Osteocyte (in vitro differentiated cells): ENCODE data around the gene SDC4. TPM values are rescaled to one million over a fixed set of nuclear protein-coding genes. Genes with fewer than 3 reads are reported as not detected.
A peak's percentile ranks its signal among the peaks of the same experiment; 100 is the strongest.

ENCODE experiments used
- DNase-seq: peaks from one replicate; pipeline ENCODE4 v3.0.0; 2021; ENCODE audit warnings: mixed read lengths; ENCODE audit not compliant: unreplicated experiment; ENCODE audit errors: extremely low spot score
- H3K27ac Mint-ChIP-seq: one replicate; pipeline ENCODE4 v1.8.0; 2021; ENCODE audit warnings: mild to moderate bottlenecking, mixed read lengths; ENCODE audit not compliant: unreplicated experiment
- H3K27me3 Mint-ChIP-seq: one replicate; pipeline ENCODE4 v1.8.0; 2021; ENCODE audit warnings: mixed read lengths; ENCODE audit not compliant: unreplicated experiment
- H3K36me3 Mint-ChIP-seq: one replicate; pipeline ENCODE4 v1.8.0; 2021; ENCODE audit warnings: mixed read lengths; ENCODE audit not compliant: unreplicated experiment
- H3K4me1 Mint-ChIP-seq: one replicate; pipeline ENCODE4 v1.8.0; 2021; ENCODE audit warnings: mixed read lengths; ENCODE audit not compliant: unreplicated experiment
- H3K4me3 Mint-ChIP-seq: one replicate; pipeline ENCODE4 v1.8.0; 2021; ENCODE audit warnings: mild to moderate bottlenecking, moderate library complexity, mixed read lengths; ENCODE audit not compliant: unreplicated experiment
- H3K9me3 Mint-ChIP-seq: one replicate; pipeline ENCODE4 v1.8.0; 2021; ENCODE audit warnings: mixed read lengths; ENCODE audit not compliant: unreplicated experiment
- total RNA-seq: library from RNA; stranded (reverse); gene quantifications from 2 replicates; pipeline ENCODE4 v1.2.1, GENCODE V29; 2021
- TF ChIP-seq, protein P1 (sequence below): fragments of 200-600 bp; sonication (generic); IDR thresholded peaks from 2 replicates; pipeline ENCODE4 v1.5.0; 2021; ENCODE audit warnings: antibody characterized with exemption, mild to moderate bottlenecking, moderate library complexity

SDC4 gene
- total RNA-seq, 1 donor from 2014 or later, result 31.5 TPM

DNA sequence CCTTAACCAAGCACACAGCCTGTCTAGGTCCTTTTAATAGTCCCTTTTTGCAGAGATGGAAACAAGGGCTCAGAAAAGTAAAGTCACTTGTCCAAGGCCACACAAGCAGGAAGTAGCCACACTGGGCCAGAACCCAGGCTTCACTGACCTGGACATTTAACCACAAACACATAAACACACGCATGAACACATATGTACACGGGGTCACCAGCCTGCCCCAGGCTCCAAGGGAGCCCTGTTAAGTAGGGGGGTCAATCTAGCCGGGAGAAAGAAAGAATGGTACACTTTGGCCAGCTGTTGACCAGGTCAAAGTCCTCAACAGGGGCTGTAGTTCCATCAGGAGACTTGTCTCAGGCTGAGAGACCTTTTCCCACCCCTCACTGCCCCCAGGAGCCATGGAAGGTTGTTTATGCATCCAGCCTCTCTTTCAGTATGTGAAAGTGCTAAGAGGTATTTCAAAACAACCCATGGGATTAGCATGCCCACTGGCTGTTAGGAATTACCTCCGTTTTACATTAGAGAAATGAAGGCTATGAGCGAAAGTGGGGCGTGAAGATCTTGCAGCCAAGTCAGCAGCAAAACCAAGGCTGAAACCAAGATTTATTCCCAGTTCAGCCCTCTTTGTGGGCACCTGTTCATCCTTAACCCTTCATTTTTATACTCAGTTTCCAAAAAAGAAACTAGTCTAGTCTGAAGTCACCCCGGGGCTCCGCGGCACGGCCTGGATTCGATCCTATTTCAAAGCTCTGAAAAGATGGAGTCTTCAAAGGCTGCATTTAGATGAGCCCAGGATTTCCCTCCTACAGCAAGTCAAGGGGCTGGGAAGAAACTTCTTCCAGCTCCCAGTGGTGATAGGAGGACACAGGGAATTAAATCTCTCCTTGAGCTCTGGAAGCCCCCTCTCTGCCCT is 9.8 kb downstream of the SDC4 start:
- Mint-ChIP-seq H3K36me3 (peaks cover 2% of the 10 kb centered on the region), H3K27me3 (no peaks in the 10 kb centered on the region), H3K4me3 (no peak overlapping the region), H3K27ac (peak overlapping the region; percentile 88), H3K9me3 (no peaks in the 10 kb centered on the region), H3K4me1 (peaks cover 73% of the 10 kb centered on the region)
- no peak for DNase-seq
- TF ChIP-seq, protein P1, sequence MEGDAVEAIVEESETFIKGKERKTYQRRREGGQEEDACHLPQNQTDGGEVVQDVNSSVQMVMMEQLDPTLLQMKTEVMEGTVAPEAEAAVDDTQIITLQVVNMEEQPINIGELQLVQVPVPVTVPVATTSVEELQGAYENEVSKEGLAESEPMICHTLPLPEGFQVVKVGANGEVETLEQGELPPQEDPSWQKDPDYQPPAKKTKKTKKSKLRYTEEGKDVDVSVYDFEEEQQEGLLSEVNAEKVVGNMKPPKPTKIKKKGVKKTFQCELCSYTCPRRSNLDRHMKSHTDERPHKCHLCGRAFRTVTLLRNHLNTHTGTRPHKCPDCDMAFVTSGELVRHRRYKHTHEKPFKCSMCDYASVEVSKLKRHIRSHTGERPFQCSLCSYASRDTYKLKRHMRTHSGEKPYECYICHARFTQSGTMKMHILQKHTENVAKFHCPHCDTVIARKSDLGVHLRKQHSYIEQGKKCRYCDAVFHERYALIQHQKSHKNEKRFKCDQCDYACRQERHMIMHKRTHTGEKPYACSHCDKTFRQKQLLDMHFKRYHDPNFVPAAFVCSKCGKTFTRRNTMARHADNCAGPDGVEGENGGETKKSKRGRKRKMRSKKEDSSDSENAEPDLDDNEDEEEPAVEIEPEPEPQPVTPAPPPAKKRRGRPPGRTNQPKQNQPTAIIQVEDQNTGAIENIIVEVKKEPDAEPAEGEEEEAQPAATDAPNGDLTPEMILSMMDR, result no peak

DNA sequence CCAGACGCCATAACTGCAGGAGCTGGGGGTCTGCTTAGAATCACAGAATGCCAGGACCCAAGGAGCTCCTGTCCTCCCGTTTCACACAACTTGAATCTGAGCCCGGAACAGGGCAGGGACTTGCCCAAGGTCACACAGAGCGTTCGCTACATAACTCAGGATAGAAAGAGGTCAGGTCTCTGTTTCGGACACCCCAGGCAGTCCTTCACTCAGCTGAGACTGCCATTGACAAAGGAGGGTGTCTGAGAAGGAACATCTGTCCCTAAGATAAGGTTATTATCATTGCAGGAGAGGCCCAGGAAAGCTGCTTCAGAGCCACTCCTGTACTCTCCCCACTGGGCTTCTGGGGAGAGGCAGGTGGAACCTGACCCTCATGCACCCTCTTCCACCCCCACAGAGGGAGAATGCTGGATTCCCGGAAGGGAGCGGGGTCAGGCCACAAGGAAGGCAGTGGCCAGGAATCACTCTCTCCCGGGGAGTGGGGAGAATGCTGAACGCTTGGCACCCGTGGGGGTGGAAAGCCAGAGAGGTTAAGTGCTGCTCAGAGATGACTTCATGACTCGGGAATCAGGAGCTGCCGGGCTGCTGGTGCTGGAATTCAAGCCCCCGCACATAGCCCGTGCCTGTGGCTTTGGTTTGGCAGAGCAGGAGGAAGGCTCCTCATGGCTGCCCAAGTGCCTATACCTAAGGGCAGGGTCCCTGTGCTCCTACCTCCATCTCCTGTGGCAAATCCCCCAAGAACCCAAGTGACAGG is 10.7 kb downstream of the SDC4 start:
- peak overlapping the region; percentile 88 for H3K27ac Mint-ChIP-seq

DNA sequence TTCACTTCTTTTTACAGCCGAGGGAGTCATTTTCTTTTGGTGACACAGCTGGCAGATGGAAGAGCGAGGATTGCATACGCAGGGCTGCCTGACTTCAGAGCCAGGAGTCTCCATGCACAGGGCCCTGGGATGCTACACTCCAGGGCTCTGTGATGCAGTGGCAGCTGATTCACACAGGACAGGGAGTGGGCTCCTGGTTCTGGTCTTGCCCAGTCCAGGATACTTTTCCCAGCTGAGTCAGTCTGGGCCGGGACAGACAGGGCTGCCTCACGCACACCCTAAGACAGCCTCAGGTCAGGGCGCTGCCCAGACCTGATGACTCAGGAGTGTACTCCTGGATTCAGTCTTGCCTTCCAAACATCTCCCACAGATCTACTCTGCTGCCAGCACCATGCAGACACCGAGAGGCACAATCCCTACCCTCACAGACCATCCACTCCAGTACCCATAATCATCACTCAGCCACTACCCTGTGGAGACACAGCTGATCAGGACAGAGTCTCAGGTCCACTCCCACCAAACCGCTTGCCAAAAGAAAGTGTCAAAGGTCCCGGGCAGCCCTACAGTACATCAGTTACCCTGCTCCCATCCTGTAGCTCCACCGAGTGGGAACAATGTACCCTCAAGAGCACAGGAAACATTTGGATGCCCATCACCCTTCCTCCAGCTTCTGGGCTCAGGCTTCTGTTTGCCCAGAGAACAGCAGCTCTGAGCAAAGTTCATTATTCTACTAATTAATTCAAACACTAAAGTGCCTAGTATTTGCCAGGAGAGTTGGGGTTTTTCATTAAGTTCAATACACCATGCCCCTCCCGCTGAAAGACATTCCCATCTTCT is 11.5 kb downstream of the SDC4 start:
- DNase-seq, result no peak
- Mint-ChIP-seq H3K4me3 (no peak overlapping the region), H3K4me1 (peaks cover 57% of the 10 kb centered on the region)

More for the DNA sequence above, 10.7 kb downstream of the SDC4 start:
- Mint-ChIP-seq H3K4me3 (no peak overlapping the region), H3K4me1 (peaks cover 65% of the 10 kb centered on the region), H3K36me3 (peaks cover 2% of the 10 kb centered on the region), H3K27me3 (no peaks in the 10 kb centered on the region), H3K9me3 (no peaks in the 10 kb centered on the region)
- TF ChIP-seq, protein P1, result no peak
- DNase-seq, result no peak

DNA sequence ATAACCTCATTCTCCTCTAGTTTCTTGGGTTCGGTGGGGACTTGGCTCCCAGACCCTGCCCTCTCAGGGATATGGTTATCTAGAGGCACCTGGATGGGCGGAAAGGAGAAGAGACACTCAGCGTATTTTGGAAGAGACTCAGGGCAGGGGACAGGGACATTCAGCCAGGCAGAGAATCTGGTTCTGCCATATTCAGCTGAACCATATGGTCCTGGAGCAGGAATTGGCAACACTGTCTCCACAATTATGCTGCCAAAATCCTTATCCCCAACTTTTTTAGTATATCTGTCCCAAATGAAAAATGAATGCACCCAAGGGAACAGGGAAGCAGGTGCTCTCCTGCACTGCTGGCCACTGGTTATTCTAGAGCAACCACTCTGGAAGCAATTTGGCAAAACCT is 17.7 kb downstream of the SDC4 start:
- H3K4me3 Mint-ChIP-seq, result no peak overlapping the region
- peaks cover 7% of the 10 kb centered on the region for H3K36me3 Mint-ChIP-seq
- peaks cover under 1% of the 10 kb centered on the region for H3K4me1 Mint-ChIP-seq
- H3K27ac Mint-ChIP-seq, result no peak overlapping the region
- H3K9me3 Mint-ChIP-seq, result no peaks in the 10 kb centered on the region
- no peak for DNase-seq
- TF ChIP-seq, protein P1, result no peak
- no peaks in the 10 kb centered on the region for H3K27me3 Mint-ChIP-seq

More for the DNA sequence above, 11.5 kb downstream of the SDC4 start:
- no peaks in the 10 kb centered on the region for H3K27me3 Mint-ChIP-seq
- H3K36me3 Mint-ChIP-seq, result peaks cover 2% of the 10 kb centered on the region
- H3K27ac Mint-ChIP-seq, result peak overlapping the region; percentile 88
- H3K9me3 Mint-ChIP-seq, result no peaks in the 10 kb centered on the region
- TF ChIP-seq, protein P1, result no peak
